SK-N-SH (cell line): Measurements from ENCODE around the gene ZNF207. TPM values are rescaled to one million over a fixed set of nuclear protein-coding genes. Genes with fewer than 3 reads are reported as not detected.

Experiments
- CTCF ChIA-PET: fragments of 300-600, 350-600 bp; formaldehyde crosslinking; extraction: SDS; loops from one replicate; lab custom pipeline; 2021; lab: Yijun Ruan, JAX
- POLR2A ChIA-PET: fragments of 350-600 bp; sonication (Branson Sonifier 250); formaldehyde crosslinking; extraction: SDS; loops from one replicate; lab custom pipeline; 2020; ENCODE audit warnings: antibody characterized with exemption, inconsistent platforms; lab: Yijun Ruan, JAX
- DNase-seq: peaks from one replicate; pipeline ENCODE4 v3.0.0; 2012
- H2AFZ ChIP-seq: fragments of 200-600 bp; sonication (generic); 2 replicates; pipeline ENCODE4 v1.8.1; 2016; ENCODE audit warnings: antibody characterized with exemption, mild to moderate bottlenecking, low read depth
- H3F3A ChIP-seq: fragments of 200-600 bp; sonication (generic); replicated peaks from 2 replicates; pipeline ENCODE3; 2016; ENCODE audit warnings: antibody characterized with exemption, mild to moderate bottlenecking; ENCODE audit not compliant: insufficient read depth
- H3K27ac ChIP-seq, 2 experiments: fragments of 200-500 bp in 1 of 2; fragments of 200-600 bp in 1 of 2; sonication (Bioruptor generic) in 1 of 2; sonication (generic), shearing (Covaris generic) in 1 of 2; 2 replicates each; pipeline versions ENCODE4 v1.5.1 to v1.6.1; 2014 to 2016; ENCODE audit warnings: low read depth in 2 of 2, inconsistent platforms in 1 of 2, low read length in 1 of 2, mild to moderate bottlenecking in 1 of 2, mixed read lengths in 1 of 2
- H3K27me3 ChIP-seq: fragments of 200-600 bp; sonication (generic), shearing (Covaris generic); 2 replicates; pipeline ENCODE4 v1.6.1; 2016; ENCODE audit warnings: mixed run types; ENCODE audit not compliant: insufficient read depth
- H3K36me3 ChIP-seq, 2 experiments: fragments of 200-500 bp in 1 of 2; fragments of 200-600 bp in 1 of 2; sonication (Bioruptor generic) in 1 of 2; sonication (generic) in 1 of 2; replicated peaks in 1 of 2; 2 replicates each; pipeline versions ENCODE3 to v1.5.1; 2014 to 2016; ENCODE audit warnings: low read length in 1 of 2, mild to moderate bottlenecking in 1 of 2; ENCODE audit not compliant: insufficient read depth in 2 of 2, control insufficient read depth in 1 of 2
- H3K4me1 ChIP-seq, 2 experiments: fragments of 200-500 bp in 1 of 2; fragments of 200-600 bp in 1 of 2; sonication (Bioruptor generic) in 1 of 2; sonication (generic), shearing (Covaris generic) in 1 of 2; 2 replicates each; pipeline versions ENCODE4 v1.5.1 to v1.6.1; 2014 to 2016; ENCODE audit warnings: low read depth in 1 of 2, low read length in 1 of 2, mixed run types in 1 of 2; ENCODE audit not compliant: insufficient read depth in 2 of 2, control insufficient read depth in 1 of 2
- H3K4me2 ChIP-seq: fragments of 200-600 bp; sonication (generic), shearing (Covaris generic); 2 replicates; pipeline ENCODE4 v1.6.1; 2017; ENCODE audit warnings: mixed run types
- H3K4me3 ChIP-seq, 2 experiments: fragments of 200-500 bp in 1 of 2; fragments of 200-600 bp in 1 of 2; sonication (Bioruptor generic) in 1 of 2; sonication (generic), shearing (Covaris generic) in 1 of 2; 2 replicates each; pipeline versions ENCODE4 v1.5.1 to v1.8.1; 2014 to 2016; ENCODE audit warnings: low read depth in 2 of 2, inconsistent platforms in 1 of 2, low read length in 1 of 2, mild to moderate bottlenecking in 1 of 2, mixed read lengths in 1 of 2, moderate library complexity in 1 of 2
- H3K79me2 ChIP-seq: fragments of 200-600 bp; sonication (generic); 2 replicates; pipeline ENCODE4 v1.8.1; 2017; ENCODE audit warnings: mild to moderate bottlenecking; ENCODE audit not compliant: insufficient read depth
- H3K9ac ChIP-seq: fragments of 200-600 bp; sonication (generic); 2 replicates; pipeline ENCODE4 v1.6.1; 2017; ENCODE audit warnings: mixed run types
- H3K9me2 ChIP-seq: fragments of 200-600 bp; sonication (generic); 2 replicates; pipeline ENCODE4 v1.6.1; 2017; ENCODE audit warnings: mixed run types
- H3K9me3 ChIP-seq: fragments of 200-600 bp; sonication (generic); 2 replicates; pipeline ENCODE4 v1.6.1; 2017; ENCODE audit warnings: mixed run types, mild to moderate bottlenecking, moderate library complexity
- H4K20me1 ChIP-seq: fragments of 200-600 bp; sonication (generic); 2 replicates; pipeline ENCODE4 v1.6.1; 2017; ENCODE audit warnings: mild to moderate bottlenecking, mixed run types; ENCODE audit not compliant: insufficient read depth
- CHD2 ChIP-seq: fragments of 150-350 bp; IDR thresholded peaks from 2 replicates; pipeline ENCODE4 v1.6.1; 2018; ENCODE audit warnings: low read length; ENCODE audit not compliant: partially characterized antibody
- ELF1 ChIP-seq: IDR thresholded peaks from 2 replicates; pipeline ENCODE4 v1.4.0; 2012
- GABPA ChIP-seq: IDR thresholded peaks from 2 replicates; pipeline ENCODE4 v1.4.0; 2012; ENCODE audit warnings: low read depth, mild to moderate bottlenecking
- GATA2 ChIP-seq: sonication (generic); formaldehyde crosslinking; IDR thresholded peaks from 2 replicates; pipeline ENCODE4 v1.5.0; 2020; ENCODE audit warnings: mild to moderate bottlenecking, missing genetic modification reagents
- IRF3 ChIP-seq: fragments of 150-350 bp; IDR thresholded peaks from 2 replicates; pipeline ENCODE4 v1.6.1; 2016; ENCODE audit warnings: mild to moderate bottlenecking, low read depth, low read length
- MAX ChIP-seq: IDR thresholded peaks from 2 replicates; pipeline ENCODE4 v1.4.0; 2012; ENCODE audit warnings: low read depth
- MXI1 ChIP-seq: IDR thresholded peaks from 2 replicates; pipeline ENCODE4 v1.6.1; 2012; ENCODE audit warnings: mild to moderate bottlenecking, low read depth, low read length, improper control_type of control experiment
- NFIC ChIP-seq: IDR thresholded peaks from 2 replicates; pipeline ENCODE4 v1.4.0; 2012; ENCODE audit warnings: borderline replicate concordance
- POLR2AphosphoS5 ChIP-seq: IDR thresholded peaks from 2 replicates; pipeline ENCODE4 v1.6.1; 2012; ENCODE audit warnings: low read depth, low read length
- RCOR1 ChIP-seq: fragments of 150-350 bp; IDR thresholded peaks from 2 replicates; pipeline ENCODE4 v1.6.1; 2017; ENCODE audit warnings: antibody characterized with exemption, low read length
- REST ChIP-seq: IDR thresholded peaks from 2 replicates; pipeline ENCODE4 v1.6.1; 2012; ENCODE audit warnings: mild to moderate bottlenecking, low read depth, low read length, moderate library complexity
- RFX5 ChIP-seq: IDR thresholded peaks from 2 replicates; pipeline ENCODE4 v1.6.1; 2012; ENCODE audit warnings: mild to moderate bottlenecking, improper control_type of control experiment, low read length
- SIN3A ChIP-seq: IDR thresholded peaks from 2 replicates; pipeline ENCODE4 v1.6.1; 2012; ENCODE audit warnings: low read depth, mild to moderate bottlenecking, low read length, moderate library complexity, borderline replicate concordance
- SMC3 ChIP-seq: IDR thresholded peaks from 2 replicates; pipeline ENCODE4 v1.6.1; 2012; ENCODE audit warnings: low read depth, low read length, improper control_type of control experiment
- TAF1 ChIP-seq: IDR thresholded peaks from 2 replicates; pipeline ENCODE4 v1.6.1; 2012; ENCODE audit warnings: low read depth, mild to moderate bottlenecking, low read length, moderate library complexity, borderline replicate concordance
- TCF12 ChIP-seq: IDR thresholded peaks from 2 replicates; pipeline ENCODE4 v1.4.0; 2012
- TEAD4 ChIP-seq: IDR thresholded peaks from 2 replicates; pipeline ENCODE4 v1.4.0; 2012; ENCODE audit warnings: mild to moderate bottlenecking, borderline replicate concordance; ENCODE audit not compliant: insufficient read depth
- USF1 ChIP-seq: IDR thresholded peaks from 2 replicates; pipeline ENCODE4 v1.4.0; 2012; ENCODE audit warnings: low read depth, borderline replicate concordance
- YY1 ChIP-seq: IDR thresholded peaks from 2 replicates; pipeline ENCODE4 v1.4.0; 2012; ENCODE audit warnings: low read depth, mild to moderate bottlenecking
- WGBS: methylation state at CpG from one replicate; pipeline ENCODE4 v1.1.6; 2017; ENCODE audit warnings: low lambda C conversion rate; 5-methylcytosine and 5-hydroxymethylcytosine counted together
- polyA plus RNA-seq, 3 experiments: library from polyadenylated mRNA; depleted of rRNA; stranded (reverse); fragments of >200 nt; gene quantifications; 2 replicates each; pipeline ENCODE4 v1.2.3, GENCODE V29; 2012

ZNF207 gene
- polyA plus RNA-seq, 1 of the 3 experiments (the other 2 are of a cell fraction) = 122 TPM

- H3K4me2 ChIP-seq = peak within 1 kb of the TSS; percentile 80
- H3K27me3 ChIP-seq = no peaks in the 10 kb centered on the region
- H3K79me2 ChIP-seq = no peaks in the 10 kb centered on the region
- no peaks in the 10 kb centered on the region for H3K9me2 ChIP-seq
- H3K36me3 ChIP-seq = peaks cover 8 to 12% of the 10 kb centered on the region in 2 experiments
- ChIA-PET CTCF (interaction anchor here (1.4 kb wide), 1 partner anchor 102 kb away, joined by 5 read pairs; the partner anchor contains the start of gene PSMD11), POLR2A (interaction anchor here (1.3 kb wide), 1 partner anchor 10 kb away, joined by 3 read pairs; no protein-coding TSS in a partner anchor)
- peak within 1 kb of the TSS; percentile 43 to 84 for H3K27ac ChIP-seq
- H3F3A ChIP-seq = peaks cover 10% of the 10 kb centered on the region
- TF ChIP-seq ELF1 (peak; percentile 70; the same call in 1 of the 2 replicates), MXI1 (peak; percentile 19), IRF3 (0 out of 2 replicates have a peak, but pooled peaks have one; percentile 3), REST (peak; percentile 59; the same call in 1 of the 2 replicates), POLR2AphosphoS5 (peak; percentile 73), RFX5 (no peak), SMC3 (no peak), SIN3A (peak; percentile 89; the same call in 1 of the 2 replicates), CHD2 (peak; percentile 86), GATA2 (CRISPR knock-in tag) (no peak; the same call in 1 of the 2 replicates), YY1 (peak; percentile 71; the same call in 1 of the 2 replicates), USF1 (peak; percentile 64), TAF1 (peak; percentile 92), MAX (peak; percentile 82; the same call in 1 of the 2 replicates), TCF12 (peak; percentile 37; the same call in 1 of the 2 replicates), TEAD4 (no peak), GABPA (peak; percentile 78), NFIC (0 out of 2 replicates have a peak, but pooled peaks have one; percentile 12), RCOR1 (0 out of 2 replicates have a peak, but pooled peaks have one; percentile 49)
- TF ChIP-seq, all 33 proteins: peak for 15
- Histone ChIP-seq H3K4me1 (peaks cover 0 to 15% of the 10 kb centered on the region in 2 experiments; a peak in 1 of 4 replicates), H3K4me3 (peak within 1 kb of the TSS; percentile 59 to 69), H4K20me1 (no peaks in the 10 kb centered on the region), H2AFZ (peak within 1 kb of the TSS; percentile 94), H3K9ac (peak within 1 kb of the TSS; percentile 74), H3K9me3 (no peaks in the 10 kb centered on the region)
- peak; percentile 87 for DNase-seq
- WGBS = 13% methylated on average over 10 of the region's 47 CpGs
These were observed 7.9 kb upstream of the ZNF207 start, which contains the start of gene C17orf75 for GRCh38 chr17:32341857-32342602. Gene C17orf75 (minus strand): TSS chr17:32342173. CDS start chr17:32342139, 34 bp downstream.
